Osteocyte (in vitro differentiated cells): ENCODE data around the gene ADAMTS14. TPM values are rescaled to one million over a fixed set of nuclear protein-coding genes. Genes with fewer than 3 reads are reported as not detected.

Experiments used
- DNase-seq: peaks from one replicate; pipeline ENCODE4 v3.0.0; 2021; ENCODE audit warnings: mixed read lengths; ENCODE audit not compliant: unreplicated experiment; ENCODE audit errors: extremely low spot score
- H3K27ac Mint-ChIP-seq: one replicate; pipeline ENCODE4 v1.8.0; 2021; ENCODE audit warnings: mild to moderate bottlenecking, mixed read lengths; ENCODE audit not compliant: unreplicated experiment
- H3K27me3 Mint-ChIP-seq: one replicate; pipeline ENCODE4 v1.8.0; 2021; ENCODE audit warnings: mixed read lengths; ENCODE audit not compliant: unreplicated experiment
- H3K36me3 Mint-ChIP-seq: one replicate; pipeline ENCODE4 v1.8.0; 2021; ENCODE audit warnings: mixed read lengths; ENCODE audit not compliant: unreplicated experiment
- H3K4me1 Mint-ChIP-seq: one replicate; pipeline ENCODE4 v1.8.0; 2021; ENCODE audit warnings: mixed read lengths; ENCODE audit not compliant: unreplicated experiment
- H3K4me3 Mint-ChIP-seq: one replicate; pipeline ENCODE4 v1.8.0; 2021; ENCODE audit warnings: mild to moderate bottlenecking, moderate library complexity, mixed read lengths; ENCODE audit not compliant: unreplicated experiment
- H3K9me3 Mint-ChIP-seq: one replicate; pipeline ENCODE4 v1.8.0; 2021; ENCODE audit warnings: mixed read lengths; ENCODE audit not compliant: unreplicated experiment
- long read RNA-seq: library from polyadenylated mRNA; unstranded; transcript quantifications from one replicate; pipeline ENCODE4 v2.0.0, GENCODE V29; 2021
- total RNA-seq: library from RNA; stranded (reverse); gene quantifications from 2 replicates; pipeline ENCODE4 v1.2.1, GENCODE V29; 2021
- TF ChIP-seq, protein P1 (sequence below): fragments of 200-600 bp; sonication (generic); IDR thresholded peaks from 2 replicates; pipeline ENCODE4 v1.5.0; 2021; ENCODE audit warnings: antibody characterized with exemption, mild to moderate bottlenecking, moderate library complexity

The ADAMTS14 gene, protein sequence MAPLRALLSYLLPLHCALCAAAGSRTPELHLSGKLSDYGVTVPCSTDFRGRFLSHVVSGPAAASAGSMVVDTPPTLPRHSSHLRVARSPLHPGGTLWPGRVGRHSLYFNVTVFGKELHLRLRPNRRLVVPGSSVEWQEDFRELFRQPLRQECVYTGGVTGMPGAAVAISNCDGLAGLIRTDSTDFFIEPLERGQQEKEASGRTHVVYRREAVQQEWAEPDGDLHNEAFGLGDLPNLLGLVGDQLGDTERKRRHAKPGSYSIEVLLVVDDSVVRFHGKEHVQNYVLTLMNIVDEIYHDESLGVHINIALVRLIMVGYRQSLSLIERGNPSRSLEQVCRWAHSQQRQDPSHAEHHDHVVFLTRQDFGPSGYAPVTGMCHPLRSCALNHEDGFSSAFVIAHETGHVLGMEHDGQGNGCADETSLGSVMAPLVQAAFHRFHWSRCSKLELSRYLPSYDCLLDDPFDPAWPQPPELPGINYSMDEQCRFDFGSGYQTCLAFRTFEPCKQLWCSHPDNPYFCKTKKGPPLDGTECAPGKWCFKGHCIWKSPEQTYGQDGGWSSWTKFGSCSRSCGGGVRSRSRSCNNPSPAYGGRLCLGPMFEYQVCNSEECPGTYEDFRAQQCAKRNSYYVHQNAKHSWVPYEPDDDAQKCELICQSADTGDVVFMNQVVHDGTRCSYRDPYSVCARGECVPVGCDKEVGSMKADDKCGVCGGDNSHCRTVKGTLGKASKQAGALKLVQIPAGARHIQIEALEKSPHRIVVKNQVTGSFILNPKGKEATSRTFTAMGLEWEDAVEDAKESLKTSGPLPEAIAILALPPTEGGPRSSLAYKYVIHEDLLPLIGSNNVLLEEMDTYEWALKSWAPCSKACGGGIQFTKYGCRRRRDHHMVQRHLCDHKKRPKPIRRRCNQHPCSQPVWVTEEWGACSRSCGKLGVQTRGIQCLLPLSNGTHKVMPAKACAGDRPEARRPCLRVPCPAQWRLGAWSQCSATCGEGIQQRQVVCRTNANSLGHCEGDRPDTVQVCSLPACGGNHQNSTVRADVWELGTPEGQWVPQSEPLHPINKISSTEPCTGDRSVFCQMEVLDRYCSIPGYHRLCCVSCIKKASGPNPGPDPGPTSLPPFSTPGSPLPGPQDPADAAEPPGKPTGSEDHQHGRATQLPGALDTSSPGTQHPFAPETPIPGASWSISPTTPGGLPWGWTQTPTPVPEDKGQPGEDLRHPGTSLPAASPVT
- total RNA-seq = 3.8 and 4.1 TPM in 2 replicates
- long read RNA-seq, partial matches to known transcripts = 0 of 1 reads
- long read RNA-seq, other reads (novel, unspliced or antisense) = 1 of 1 reads

DNA sequence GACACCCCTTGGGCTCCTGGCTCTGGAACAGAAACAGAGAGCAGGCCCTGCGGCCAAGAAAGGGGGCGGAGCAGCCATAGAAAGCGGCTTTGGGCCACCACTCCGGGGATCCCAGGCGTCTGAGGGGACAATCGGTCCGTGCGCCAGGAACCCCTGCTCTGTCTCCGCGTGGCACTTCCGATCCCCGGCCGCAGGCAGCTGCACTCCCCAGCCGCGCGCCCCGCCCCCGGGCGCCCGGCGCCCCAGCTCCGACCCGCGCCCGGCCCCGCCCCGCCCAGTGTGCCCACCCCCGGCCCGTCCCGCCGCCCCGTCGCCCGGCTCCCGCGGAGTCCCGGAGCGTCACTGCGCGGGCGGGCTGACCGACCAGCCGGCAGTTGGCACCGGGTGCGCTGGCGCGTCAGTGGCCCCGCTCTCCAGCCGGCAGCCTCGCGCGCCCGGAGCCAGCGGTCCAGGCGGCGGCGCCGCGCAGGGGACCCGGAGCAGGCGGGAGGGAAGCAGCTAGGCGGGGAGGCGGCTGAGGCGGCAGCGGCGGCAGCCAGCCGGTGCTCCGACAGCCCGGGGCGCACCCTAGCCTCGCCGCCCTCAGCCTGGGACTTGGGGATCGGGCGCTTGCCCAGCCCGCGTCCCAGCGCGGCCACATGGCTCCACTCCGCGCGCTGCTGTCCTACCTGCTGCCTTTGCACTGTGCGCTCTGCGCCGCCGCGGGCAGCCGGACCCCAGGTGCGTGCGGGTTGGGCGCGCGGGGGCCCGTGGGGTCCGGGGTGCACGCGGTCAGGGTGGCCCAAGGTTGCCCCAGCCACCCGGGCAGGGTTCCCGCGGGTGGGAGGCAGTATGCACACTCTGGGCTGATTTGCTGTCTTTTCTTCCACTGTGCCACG, at the start of gene ADAMTS14:
TSS of gene ADAMTS14 (plus strand) at position 342 of the 878 bp plus-strand sequence. CDS start at position 639, 297 bp downstream.
- Mint-ChIP-seq H3K27me3 (peaks cover under 1% of the 10 kb centered on the region), H3K4me3 (peak within 1 kb of the TSS; percentile 70), H3K9me3 (no peaks in the 10 kb centered on the region), H3K36me3 (no peaks in the 10 kb centered on the region), H3K4me1 (peaks cover 38% of the 10 kb centered on the region), H3K27ac (peak within 1 kb of the TSS; percentile 45)
- TF ChIP-seq, protein P1, sequence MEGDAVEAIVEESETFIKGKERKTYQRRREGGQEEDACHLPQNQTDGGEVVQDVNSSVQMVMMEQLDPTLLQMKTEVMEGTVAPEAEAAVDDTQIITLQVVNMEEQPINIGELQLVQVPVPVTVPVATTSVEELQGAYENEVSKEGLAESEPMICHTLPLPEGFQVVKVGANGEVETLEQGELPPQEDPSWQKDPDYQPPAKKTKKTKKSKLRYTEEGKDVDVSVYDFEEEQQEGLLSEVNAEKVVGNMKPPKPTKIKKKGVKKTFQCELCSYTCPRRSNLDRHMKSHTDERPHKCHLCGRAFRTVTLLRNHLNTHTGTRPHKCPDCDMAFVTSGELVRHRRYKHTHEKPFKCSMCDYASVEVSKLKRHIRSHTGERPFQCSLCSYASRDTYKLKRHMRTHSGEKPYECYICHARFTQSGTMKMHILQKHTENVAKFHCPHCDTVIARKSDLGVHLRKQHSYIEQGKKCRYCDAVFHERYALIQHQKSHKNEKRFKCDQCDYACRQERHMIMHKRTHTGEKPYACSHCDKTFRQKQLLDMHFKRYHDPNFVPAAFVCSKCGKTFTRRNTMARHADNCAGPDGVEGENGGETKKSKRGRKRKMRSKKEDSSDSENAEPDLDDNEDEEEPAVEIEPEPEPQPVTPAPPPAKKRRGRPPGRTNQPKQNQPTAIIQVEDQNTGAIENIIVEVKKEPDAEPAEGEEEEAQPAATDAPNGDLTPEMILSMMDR = no peak
- DNase-seq = no peak

DNA sequence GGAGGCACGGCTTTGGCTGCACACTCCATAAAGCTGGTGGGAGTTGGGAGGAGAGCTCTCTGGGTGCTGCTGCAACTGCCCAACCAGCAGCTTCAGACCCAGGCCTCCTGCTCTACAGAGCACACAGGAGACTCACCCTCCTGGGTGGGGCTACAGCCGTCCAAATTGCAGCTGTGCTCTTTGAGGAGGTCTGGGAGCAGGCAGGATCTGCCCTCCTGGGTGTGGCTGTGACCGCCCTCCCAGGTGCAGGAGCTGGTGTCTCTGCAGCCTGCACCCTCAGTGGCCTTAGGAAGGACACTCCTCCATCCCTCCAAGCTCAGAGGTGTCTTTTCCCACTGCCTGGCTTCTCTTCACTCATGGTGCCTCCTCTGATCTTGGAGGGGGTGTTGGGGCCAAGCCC, 49.8 kb upstream of the ADAMTS14 start:
- H3K4me3 Mint-ChIP-seq = no peak overlapping the region
- TF ChIP-seq, protein P1 = no peak
- peaks cover 19% of the 10 kb centered on the region for H3K27me3 Mint-ChIP-seq
- no peak overlapping the region for H3K27ac Mint-ChIP-seq
- no peak for DNase-seq
- peaks cover 6% of the 10 kb centered on the region for H3K4me1 Mint-ChIP-seq
- peaks cover 22% of the 10 kb centered on the region for H3K9me3 Mint-ChIP-seq
- peaks cover 4% of the 10 kb centered on the region for H3K36me3 Mint-ChIP-seq

DNA sequence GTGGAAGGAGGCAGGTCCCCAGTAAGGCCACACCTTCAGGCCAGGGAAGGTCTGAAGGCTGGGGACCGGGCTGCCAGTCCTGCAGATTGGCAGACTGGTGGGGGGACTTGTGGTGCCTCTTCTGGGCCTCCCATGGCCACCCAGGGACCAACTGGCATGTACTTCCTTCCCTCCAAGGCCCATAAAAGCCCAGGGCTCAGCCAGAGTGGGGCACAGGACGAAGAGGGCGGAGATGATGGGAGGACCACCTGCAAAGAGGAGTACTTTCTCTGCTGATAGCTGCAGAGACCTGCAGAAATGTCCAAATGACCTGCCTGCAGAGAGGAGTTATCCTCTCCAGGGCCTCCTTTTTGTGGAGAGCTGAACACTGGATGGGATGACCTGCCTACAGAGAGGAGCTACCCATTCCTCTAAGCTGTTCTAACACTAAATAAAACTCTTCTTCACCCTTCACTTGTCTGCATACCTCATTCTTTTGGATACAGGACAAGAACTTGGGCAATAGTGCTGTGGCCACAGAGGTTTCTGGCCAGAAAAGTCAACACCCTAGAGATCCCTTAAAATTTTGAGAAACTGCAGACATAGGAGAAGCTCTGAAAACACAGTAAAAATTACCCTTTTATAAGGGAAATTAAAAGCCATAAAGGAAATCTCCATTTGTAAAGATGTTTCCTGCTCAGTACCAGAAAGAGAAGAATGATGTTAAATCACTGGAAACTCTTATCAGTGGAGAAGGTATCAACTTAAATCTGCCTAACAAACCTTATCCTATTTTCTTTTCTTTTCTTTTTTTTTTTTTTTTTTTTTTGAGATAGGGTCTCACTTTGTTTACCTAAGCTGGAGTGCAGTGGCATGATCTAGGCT, 49.1 kb upstream of the ADAMTS14 start:
- H3K4me3 Mint-ChIP-seq = no peak overlapping the region
- DNase-seq = no peak
- no peak overlapping the region for H3K27ac Mint-ChIP-seq
- peaks cover 6% of the 10 kb centered on the region for H3K36me3 Mint-ChIP-seq
- TF ChIP-seq, protein P1 = no peak
- peaks cover 4% of the 10 kb centered on the region for H3K4me1 Mint-ChIP-seq
- H3K27me3 Mint-ChIP-seq = peaks cover 22% of the 10 kb centered on the region
- H3K9me3 Mint-ChIP-seq = peaks cover 25% of the 10 kb centered on the region

DNA sequence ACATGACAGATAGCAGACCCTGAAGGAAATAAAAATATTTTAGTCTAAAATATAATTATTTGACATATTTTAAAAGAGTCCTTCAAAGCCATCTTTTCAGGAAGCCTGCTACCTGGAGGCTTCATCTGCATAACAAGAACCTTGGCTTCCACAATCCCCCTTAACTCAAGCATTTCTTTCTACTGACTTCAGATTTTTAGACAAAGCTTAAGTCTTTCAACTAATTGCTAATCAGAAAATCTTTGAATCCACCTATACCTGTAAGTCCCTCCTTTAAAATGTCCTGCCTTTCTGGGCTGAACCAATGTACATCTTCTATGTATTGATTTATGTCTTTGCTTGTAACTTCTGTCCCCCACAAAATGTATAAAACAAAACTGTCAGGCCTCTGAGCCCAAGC, 46.2 kb upstream of the ADAMTS14 start:
- DNase-seq = no peak
- H3K27ac Mint-ChIP-seq = no peak overlapping the region
- no peak overlapping the region for H3K4me3 Mint-ChIP-seq
- peaks cover 4% of the 10 kb centered on the region for H3K4me1 Mint-ChIP-seq
- peaks cover 16% of the 10 kb centered on the region for H3K27me3 Mint-ChIP-seq
- TF ChIP-seq, protein P1 = no peak
- H3K36me3 Mint-ChIP-seq = peaks cover 2% of the 10 kb centered on the region
- peaks cover 17% of the 10 kb centered on the region for H3K9me3 Mint-ChIP-seq
